Breast epithelium (tissue), 3 donors: ENCODE results near the gene SLAMF8.

ENCODE experiments used
- POLR2A ChIP-seq: fragments of 450-650 bp; IDR thresholded peaks from one replicate; pipeline ENCODE4 v1.6.1; 2016; ENCODE audit warnings: antibody characterized with exemption, mild to moderate bottlenecking, moderate library complexity
- TF ChIP-seq, protein P1 (sequence below), 3 donors: fragments of 450-650 bp; IDR thresholded peaks; one replicate each; pipeline ENCODE4 v1.5.1; 2016 to 2017; ENCODE audit warnings: antibody characterized with exemption in 3 of 3, mild to moderate bottlenecking in 3 of 3, moderate library complexity in 3 of 3

DNA sequence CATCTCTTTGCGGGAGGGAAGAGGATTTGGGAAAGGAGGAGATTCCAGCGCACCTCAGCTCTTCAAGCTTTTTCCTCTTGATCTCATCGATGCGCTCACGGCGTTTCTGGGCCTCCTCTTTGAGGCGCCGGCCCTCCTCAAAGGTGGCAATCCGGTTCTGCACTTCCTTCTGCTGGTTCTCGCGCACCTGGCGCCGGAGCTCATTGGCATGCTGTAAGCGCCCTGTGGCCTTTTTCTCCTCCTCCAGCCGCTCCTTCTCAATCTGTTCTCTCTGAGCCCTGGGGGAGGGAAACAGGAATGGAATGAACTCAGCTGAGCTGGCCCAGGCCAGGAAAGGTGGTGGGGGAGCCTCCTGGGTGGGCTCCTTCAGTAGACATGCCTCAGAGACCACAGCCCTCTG lies 46.2 kb downstream of the SLAMF8 start:
- TF ChIP-seq, protein P1, sequence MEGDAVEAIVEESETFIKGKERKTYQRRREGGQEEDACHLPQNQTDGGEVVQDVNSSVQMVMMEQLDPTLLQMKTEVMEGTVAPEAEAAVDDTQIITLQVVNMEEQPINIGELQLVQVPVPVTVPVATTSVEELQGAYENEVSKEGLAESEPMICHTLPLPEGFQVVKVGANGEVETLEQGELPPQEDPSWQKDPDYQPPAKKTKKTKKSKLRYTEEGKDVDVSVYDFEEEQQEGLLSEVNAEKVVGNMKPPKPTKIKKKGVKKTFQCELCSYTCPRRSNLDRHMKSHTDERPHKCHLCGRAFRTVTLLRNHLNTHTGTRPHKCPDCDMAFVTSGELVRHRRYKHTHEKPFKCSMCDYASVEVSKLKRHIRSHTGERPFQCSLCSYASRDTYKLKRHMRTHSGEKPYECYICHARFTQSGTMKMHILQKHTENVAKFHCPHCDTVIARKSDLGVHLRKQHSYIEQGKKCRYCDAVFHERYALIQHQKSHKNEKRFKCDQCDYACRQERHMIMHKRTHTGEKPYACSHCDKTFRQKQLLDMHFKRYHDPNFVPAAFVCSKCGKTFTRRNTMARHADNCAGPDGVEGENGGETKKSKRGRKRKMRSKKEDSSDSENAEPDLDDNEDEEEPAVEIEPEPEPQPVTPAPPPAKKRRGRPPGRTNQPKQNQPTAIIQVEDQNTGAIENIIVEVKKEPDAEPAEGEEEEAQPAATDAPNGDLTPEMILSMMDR (IDR thresholded peaks at IDR 0.05): no peak
- TF ChIP-seq POLR2A: no peak
